PC-9 (cell line): ENCODE results near the gene LTA. TPM values are rescaled to one million over a fixed set of nuclear protein-coding genes. Genes with fewer than 3 reads are reported as not detected.

ENCODE experiments used
- BruUV-seq: library from RNA; stranded (reverse); fragments of 400-500 nt; replicated peaks from 2 replicates; lab custom pipeline; 2021; lab: Mats Ljungman, UMichigan
- CTCF ChIA-PET: fragments of 300-600 bp; sonication (Branson Sonifier 250); formaldehyde crosslinking; loops from one replicate; lab custom pipeline; 2022; ENCODE audit warnings: antibody characterized with exemption; lab: Charles Lee
- POLR2A ChIA-PET: fragments of 300-600 bp; sonication (Branson Sonifier 250); formaldehyde crosslinking; loops from one replicate; lab custom pipeline; 2022; ENCODE audit warnings: antibody characterized with exemption; ENCODE audit not compliant: unreplicated experiment; lab: Charles Lee
- DNase-seq, 2 experiments: peaks; one replicate each; pipeline versions ENCODE4 v3.0.0 to v3.0.0-alpha.2; 2015 to 2022; ENCODE audit warnings: mixed read lengths in 1 of 2
- H2AFZ ChIP-seq: fragments of 200-600 bp; sonication (generic); 2 replicates; pipeline ENCODE4 v1.8.1; 2017; ENCODE audit warnings: antibody characterized with exemption
- H3F3A ChIP-seq: fragments of 200-600 bp; sonication (generic); 2 replicates; pipeline ENCODE4 v1.8.1; 2017; ENCODE audit warnings: antibody characterized with exemption, mild to moderate bottlenecking, low read depth; ENCODE audit not compliant: insufficient read depth
- H3K27ac ChIP-seq: fragments of 200-600 bp; sonication (generic); 2 replicates; pipeline ENCODE4 v1.6.1; 2016; ENCODE audit warnings: mixed run types
- H3K27me3 ChIP-seq: fragments of 200-600 bp; sonication (generic); 2 replicates; pipeline ENCODE4 v1.6.1; 2016; ENCODE audit warnings: low read depth, mixed run types; ENCODE audit not compliant: insufficient read depth
- H3K36me3 ChIP-seq: fragments of 200-600 bp; sonication (generic); 2 replicates; pipeline ENCODE4 v1.6.1; 2016; ENCODE audit warnings: low read depth, mixed run types
- H3K4me1 ChIP-seq: fragments of 200-600 bp; sonication (generic); replicated peaks from 2 replicates; pipeline ENCODE4 v1.6.1; 2016; ENCODE audit warnings: mixed run types; ENCODE audit not compliant: insufficient read depth
- H3K4me2 ChIP-seq: fragments of 200-600 bp; sonication (generic); 2 replicates; pipeline ENCODE4 v1.6.1; 2017; ENCODE audit warnings: mixed run types
- H3K4me3 ChIP-seq: fragments of 200-600 bp; sonication (generic); 2 replicates; pipeline ENCODE4 v1.6.1; 2016; ENCODE audit warnings: mixed run types
- H3K79me2 ChIP-seq: fragments of 200-600 bp; sonication (generic); 2 replicates; pipeline ENCODE4 v1.6.1; 2017; ENCODE audit warnings: low read depth, mixed run types
- H3K9me2 ChIP-seq: fragments of 200-600 bp; sonication (generic); 2 replicates; pipeline ENCODE4 v1.8.1; 2017; ENCODE audit warnings: mild to moderate bottlenecking; ENCODE audit not compliant: insufficient read depth
- H3K9me3 ChIP-seq: fragments of 200-600 bp; sonication (generic); 2 replicates; pipeline ENCODE4 v1.8.1; 2016; ENCODE audit warnings: low read depth; ENCODE audit not compliant: insufficient read depth
- H4K20me1 ChIP-seq: fragments of 200-600 bp; sonication (generic); 2 replicates; pipeline ENCODE4 v1.8.1; 2017; ENCODE audit not compliant: insufficient read depth
- CTCF ChIP-seq: fragments of 200-600 bp; sonication (generic); conservative IDR thresholded peaks from 2 replicates; pipeline ENCODE4 v1.6.1; 2017; ENCODE audit warnings: mixed run types, antibody characterized with exemption, mild to moderate bottlenecking, moderate library complexity
- EZH2 ChIP-seq: fragments of 200-600 bp; sonication (generic); IDR thresholded peaks from 2 replicates; pipeline ENCODE4 v1.8.0; 2017; ENCODE audit warnings: antibody characterized with exemption, low read depth
- intact Hi-C: fragments of 100-400 bp; cut with micrococcal nuclease; formaldehyde crosslinking; loops from one replicate; pipeline ENCODE4 v1.10.0; 2022; ENCODE audit not compliant: unreplicated experiment
- total RNA-seq: library from RNA; stranded (reverse); gene quantifications from 2 replicates; pipeline ENCODE4 v1.2.3, GENCODE V29; 2021

Gene LTA
- total RNA-seq, 1 experiment from 2014 or later = not detected

- Histone ChIP-seq H4K20me1 (peaks cover 58% of the 10 kb centered on the region), H3K27me3 (no peaks in the 10 kb centered on the region), H3K4me1 (0 out of 2 replicates have a peak, but pooled peaks cover 7% of the 10 kb centered on the region), H3K4me3 (no peak overlapping the region), H3K27ac (no peak overlapping the region), H3K79me2 (peaks cover 11% of the 10 kb centered on the region), H3K9me2 (no peaks in the 10 kb centered on the region), H3K36me3 (peaks cover 41% of the 10 kb centered on the region), H3K9me3 (no peaks in the 10 kb centered on the region), H3K4me2 (no peak overlapping the region), H3F3A (peaks cover 69% of the 10 kb centered on the region), H2AFZ (no peak overlapping the region)
- POLR2A ChIA-PET = no interaction called here
- CTCF ChIA-PET = no interaction called here
- intact Hi-C loops = no loop called here
- TF ChIP-seq EZH2 = no peak
- TF ChIP-seq CTCF = no peak
- no peak for DNase-seq
- BruUV-seq = no TSS peak
Observed at GRCh38 chr6:31530659-31531058, 41.4 kb upstream of the LTA start.

GRCh38 chr6:31531162-31531561 is 40.9 kb upstream of the LTA start:
- ChIA-PET CTCF (interaction anchor here (0.7 kb wide), 1 partner anchor 80 kb away, joined by 3 read pairs; no protein-coding TSS in a partner anchor), POLR2A (interaction anchor here (0.6 kb wide), 2 partner anchors 9 to 35 kb away, joined by 5 to 6 read pairs; no protein-coding TSS in a partner anchor)
- H4K20me1 ChIP-seq = peaks cover 63% of the 10 kb centered on the region
- H3K36me3 ChIP-seq = peaks cover 46% of the 10 kb centered on the region
- 0 out of 2 replicates have a peak, but pooled peaks cover 4% of the 10 kb centered on the region for H3K4me1 ChIP-seq
- H3K79me2 ChIP-seq = peaks cover 16% of the 10 kb centered on the region
- H3K4me3 ChIP-seq = no peak overlapping the region
- no peaks in the 10 kb centered on the region for H3K9me3 ChIP-seq
- TF ChIP-seq EZH2 (no peak), CTCF (no peak)
- H3K4me2 ChIP-seq = no peak overlapping the region
- H3K27me3 ChIP-seq = no peaks in the 10 kb centered on the region
- no TSS peak for BruUV-seq
- H3K27ac ChIP-seq = no peak overlapping the region
- DNase-seq = no peak
- no peak overlapping the region for H2AFZ ChIP-seq
- peaks cover 74% of the 10 kb centered on the region for H3F3A ChIP-seq
- H3K9me2 ChIP-seq = no peaks in the 10 kb centered on the region
- intact Hi-C loops = no loop called here

GRCh38 chr6:31531771-31532643 is 40.1 kb upstream of the LTA start:
- Histone ChIP-seq H4K20me1 (peaks cover 71% of the 10 kb centered on the region), H3K4me3 (no peak overlapping the region), H3K4me1 (no peaks in the 10 kb centered on the region), H3K27ac (no peak overlapping the region), H3K9me3 (no peaks in the 10 kb centered on the region), H3K36me3 (peaks cover 52% of the 10 kb centered on the region), H3K9me2 (no peaks in the 10 kb centered on the region), H2AFZ (no peak overlapping the region), H3K79me2 (peaks cover 23% of the 10 kb centered on the region), H3K4me2 (no peak overlapping the region), H3F3A (peaks cover 77% of the 10 kb centered on the region), H3K27me3 (no peaks in the 10 kb centered on the region)
- no peak for DNase-seq
- TF ChIP-seq EZH2 = no peak
- TF ChIP-seq CTCF = no peak
- ChIA-PET POLR2A (interaction anchor here (0.5 to 0.6 kb wide), 3 partner anchors 8 to 92 kb away, joined by 5 to 6 read pairs (median 5); no protein-coding TSS in a partner anchor), CTCF (interaction anchor here (0.7 kb wide), 1 partner anchor 79 kb away, joined by 3 read pairs; no protein-coding TSS in a partner anchor)
- intact Hi-C loops = no loop called here
- BruUV-seq = no TSS peak
